Neuronal stem cell (in vitro differentiated cells): ENCODE measurements around the gene NRG4.
"Not testable (repeated sequence)": the region's sequence is repeated elsewhere in the genome, so short reads cannot be mapped to it uniquely, and the experiment has no call there.

Experiments used
- DNase-seq: peaks from one replicate; pipeline ENCODE4 v3.0.0-alpha.2; 2013; ENCODE audit warnings: low spot score
- H2AFZ ChIP-seq: one replicate; pipeline ENCODE4 v1.6.1; 2013; ENCODE audit warnings: mild to moderate bottlenecking, low read length, inconsistent platforms
- H2AK5ac ChIP-seq: 2 replicates; pipeline ENCODE4 v1.6.1; 2013; ENCODE audit warnings: low read depth, mild to moderate bottlenecking, inconsistent platforms, low read length, moderate library complexity, mixed read lengths
- H2BK120ac ChIP-seq: 2 replicates; pipeline ENCODE4 v1.6.1; 2013; ENCODE audit warnings: low read depth, mild to moderate bottlenecking, inconsistent platforms, low read length, moderate library complexity, mixed read lengths
- H2BK12ac ChIP-seq: one replicate; pipeline ENCODE4 v1.6.1; 2013; ENCODE audit warnings: low read length, inconsistent platforms
- H2BK15ac ChIP-seq: 2 replicates; pipeline ENCODE4 v1.6.1; 2013; ENCODE audit warnings: mild to moderate bottlenecking, low read length, inconsistent platforms, mixed read lengths
- H2BK5ac ChIP-seq: one replicate; pipeline ENCODE4 v1.6.1; 2013; ENCODE audit warnings: inconsistent platforms, mild to moderate bottlenecking, low read length, moderate library complexity
- H3K14ac ChIP-seq: one replicate; pipeline ENCODE4 v1.6.1; 2013; ENCODE audit warnings: low read length, inconsistent platforms
- H3K18ac ChIP-seq: 2 replicates; pipeline ENCODE4 v1.6.1; 2013; ENCODE audit warnings: low read length, inconsistent platforms
- H3K23ac ChIP-seq: 2 replicates; pipeline ENCODE4 v1.6.1; 2013; ENCODE audit warnings: low read depth, mild to moderate bottlenecking, mixed read lengths, low read length, inconsistent platforms; ENCODE audit not compliant: poor library complexity
- H3K27ac ChIP-seq: replicated peaks from 3 replicates; pipeline ENCODE4 v1.5.1; 2013; ENCODE audit warnings: low read length, inconsistent platforms
- H3K27me3 ChIP-seq, 3 experiments: 2 replicates each; pipeline ENCODE4 v1.6.1; 2013; ENCODE audit warnings: low read length in 3 of 3, mild to moderate bottlenecking in 2 of 3, inconsistent platforms in 1 of 3, low read depth in 1 of 3, mixed read lengths in 1 of 3, moderate library complexity in 1 of 3; ENCODE audit not compliant: control insufficient read depth in 3 of 3, insufficient read depth in 3 of 3
- H3K36me3 ChIP-seq, 2 donors: replicated peaks in 1 of 2; 2 replicates each; pipeline ENCODE4 v1.6.1; 2013; ENCODE audit warnings: low read length in 2 of 2; ENCODE audit not compliant: control insufficient read depth in 2 of 2, insufficient read depth in 2 of 2
- H3K4ac ChIP-seq: 2 replicates; pipeline ENCODE4 v1.6.1; 2013; ENCODE audit warnings: inconsistent platforms, mild to moderate bottlenecking, low read length, moderate library complexity
- H3K4me1 ChIP-seq, 2 donors: 1 replicate in 1 of 2; 2 replicates in 1 of 2; pipeline ENCODE4 v1.6.1; 2013; ENCODE audit warnings: low read length in 2 of 2, low read depth in 1 of 2; ENCODE audit not compliant: control insufficient read depth in 2 of 2, insufficient read depth in 1 of 2
- H3K4me2 ChIP-seq: one replicate; pipeline ENCODE4 v1.6.1; 2013; ENCODE audit warnings: mild to moderate bottlenecking, low read length, inconsistent platforms; ENCODE audit not compliant: insufficient read depth, poor library complexity, severe bottlenecking
- H3K4me3 ChIP-seq, 2 donors: 2 replicates each; pipeline ENCODE4 v1.5.1; 2013; ENCODE audit warnings: low read length in 2 of 2, mild to moderate bottlenecking in 2 of 2, inconsistent platforms in 1 of 2, moderate library complexity in 1 of 2
- H3K79me1 ChIP-seq: one replicate; pipeline ENCODE4 v1.6.1; 2013; ENCODE audit warnings: low read depth, mild to moderate bottlenecking, inconsistent platforms, low read length, moderate library complexity
- H3K9ac ChIP-seq: one replicate; pipeline ENCODE4 v1.6.1; 2013; ENCODE audit warnings: mild to moderate bottlenecking, low read depth, low read length, inconsistent platforms; ENCODE audit not compliant: poor library complexity
- H3K9me3 ChIP-seq, 2 donors: replicated peaks in 1 of 2; 2 replicates each; pipeline versions ENCODE3 to v1.6.1; 2013; ENCODE audit warnings: low read length in 2 of 2, mild to moderate bottlenecking in 2 of 2, inconsistent platforms in 1 of 2, low read depth in 1 of 2, mixed read lengths in 1 of 2, moderate library complexity in 1 of 2; ENCODE audit not compliant: control insufficient read depth in 2 of 2, insufficient read depth in 1 of 2
- H4K8ac ChIP-seq: one replicate; pipeline ENCODE4 v1.6.1; 2013; ENCODE audit warnings: low read depth, mild to moderate bottlenecking, inconsistent platforms, low read length, moderate library complexity
- H4K91ac ChIP-seq: one replicate; pipeline ENCODE4 v1.6.1; 2013; ENCODE audit warnings: low read length, low read depth, mild to moderate bottlenecking, inconsistent platforms; ENCODE audit not compliant: poor library complexity
- WGBS, 2 donors: extraction: QIAGEN DNeasy Blood & Tissue Kit; methylation state at CpG; one replicate each; pipeline ENCODE4 v1.1.7; 2013; ENCODE audit warnings: missing lambda C conversion rate in 2 of 2, mixed read lengths in 1 of 2; ENCODE audit not compliant: insufficient read length in 2 of 2, insufficient replicate concordance in 1 of 2; ENCODE audit errors: extremely low coverage in 2 of 2; 5-methylcytosine and 5-hydroxymethylcytosine counted together

NRG4 gene

GRCh38 chr15:75981149-75981815 is 30.9 kb downstream of the NRG4 start:
- Histone ChIP-seq H3K4me2 (no peak overlapping the region), H2BK12ac (no peak overlapping the region), H3K14ac (no peak overlapping the region), H4K91ac (no peak overlapping the region), H3K9ac (no peak overlapping the region), H3K4me1 (no peaks in the 10 kb centered on the region), H4K8ac (no peak overlapping the region), H3K27me3 (peaks cover 0 to 8% (median 0%) of the 10 kb centered on the region in 3 experiments), H3K4me3 (no peak overlapping the region), H2BK5ac (no peak overlapping the region), H3K23ac (no peak overlapping the region), H3K79me1 (no peaks in the 10 kb centered on the region), H2BK15ac (no peak overlapping the region), H3K36me3 (no peaks in the 10 kb centered on the region), H2AFZ (no peak overlapping the region), H3K18ac (no peak overlapping the region), H2AK5ac (no peak overlapping the region), H3K4ac (no peak overlapping the region), H3K9me3 (no peaks in the 10 kb centered on the region), H2BK120ac (no peak overlapping the region), H3K27ac (no peak overlapping the region)
- no CpG with 5 or more reads among the region's 2 CpGs for WGBS, 2 donors
- no peak for DNase-seq

- H4K91ac ChIP-seq, H3K9me3 ChIP-seq, H2BK120ac ChIP-seq, H3K9ac ChIP-seq, H2BK15ac ChIP-seq, H3K4me2 ChIP-seq, H3K4ac ChIP-seq, H3K27ac ChIP-seq, DNase-seq, H3K18ac ChIP-seq, H3K23ac ChIP-seq, H2BK12ac ChIP-seq, H3K4me3 ChIP-seq, H3K14ac ChIP-seq, H2AFZ ChIP-seq, H2BK5ac ChIP-seq, H3K27me3 ChIP-seq, H4K8ac ChIP-seq, H3K4me1 ChIP-seq, H3K79me1 ChIP-seq, H2AK5ac ChIP-seq, H3K36me3 ChIP-seq: not testable (repeated sequence)
- WGBS, 2 donors = no CpG with 5 or more reads among the region's 3 CpGs
Measured at GRCh38 chr15:75976766-75977165, 35.5 kb downstream of the NRG4 start.

- H3K18ac ChIP-seq = no peak overlapping the region
- H3K4me1 ChIP-seq = no peaks in the 10 kb centered on the region
- H3K9me3 ChIP-seq = no peaks in the 10 kb centered on the region
- no peaks in the 10 kb centered on the region for H3K36me3 ChIP-seq
- no peak overlapping the region for H2BK120ac ChIP-seq
- H2BK15ac ChIP-seq = no peak overlapping the region
- no CpG with 5 or more reads among the region's 2 CpGs for WGBS, 2 donors
- H3K9ac ChIP-seq = no peak overlapping the region
- no peak overlapping the region for H2BK12ac ChIP-seq
- H2AFZ ChIP-seq = no peak overlapping the region
- H3K14ac ChIP-seq = no peak overlapping the region
- H3K4ac ChIP-seq = no peak overlapping the region
- no peak overlapping the region for H3K4me3 ChIP-seq
- H4K91ac ChIP-seq = no peak overlapping the region
- H3K27me3 ChIP-seq = no peaks in the 10 kb centered on the region
- H3K23ac ChIP-seq = no peak overlapping the region
- H3K27ac ChIP-seq = no peak overlapping the region
- H2AK5ac ChIP-seq = no peak overlapping the region
- no peak overlapping the region for H2BK5ac ChIP-seq
- no peaks in the 10 kb centered on the region for H3K79me1 ChIP-seq
- no peak for DNase-seq
- H3K4me2 ChIP-seq = no peak overlapping the region
- no peak overlapping the region for H4K8ac ChIP-seq
Measured at GRCh38 chr15:75966073-75966472, 46.2 kb downstream of the NRG4 start.

GRCh38 chr15:75961331-75961730 is 50.9 kb downstream of the NRG4 start:
- Histone ChIP-seq H3K4ac (no peak overlapping the region), H2BK12ac (no peak overlapping the region), H3K4me2 (no peak overlapping the region), H2AFZ (no peak overlapping the region), H4K91ac (no peak overlapping the region), H3K9ac (no peak overlapping the region), H2BK15ac (no peak overlapping the region), H3K27me3 (no peaks in the 10 kb centered on the region), H2BK120ac (no peak overlapping the region), H3K79me1 (no peaks in the 10 kb centered on the region), H3K4me3 (no peak overlapping the region), H3K18ac (no peak overlapping the region), H4K8ac (no peak overlapping the region), H3K27ac (no peak overlapping the region), H2AK5ac (no peak overlapping the region), H3K14ac (no peak overlapping the region), H3K9me3 (no peaks in the 10 kb centered on the region), H2BK5ac (no peak overlapping the region), H3K23ac (no peak overlapping the region), H3K4me1 (no peaks in the 10 kb centered on the region), H3K36me3 (no peaks in the 10 kb centered on the region)
- DNase-seq = no peak
- WGBS, 2 donors = no CpG with 5 or more reads among the region's 1 CpG
